Smooth muscle cell (in vitro differentiated cells): ENCODE measurements around the gene RAB28. TPM values are rescaled to one million over a fixed set of nuclear protein-coding genes. Genes with fewer than 3 reads are reported as not detected.

Experiments used
- DNase-seq: peaks from one replicate; lab custom pipeline; 2025; ENCODE audit not compliant: unreplicated experiment; lab: John Stamatoyannopoulos, UW
- H2AFZ ChIP-seq: fragments of 200-600 bp; sonication (generic); 2 replicates; pipeline ENCODE4 v1.6.0; 2016; ENCODE audit warnings: antibody characterized with exemption, low read depth, mild to moderate bottlenecking
- H3F3A ChIP-seq: fragments of 200-600 bp; sonication (generic); 2 replicates; pipeline ENCODE4 v1.6.0; 2017; ENCODE audit warnings: antibody characterized with exemption, low read depth
- H3K27ac ChIP-seq: fragments of 200-600 bp; sonication (generic); 2 replicates; pipeline ENCODE4 v1.5.1; 2016; ENCODE audit warnings: low read depth, mild to moderate bottlenecking
- H3K27me3 ChIP-seq: fragments of 200-600 bp; sonication (generic); 2 replicates; pipeline ENCODE4 v1.6.1; 2016; ENCODE audit warnings: low read depth, mild to moderate bottlenecking
- H3K36me3 ChIP-seq: fragments of 200-600 bp; sonication (generic); 2 replicates; pipeline ENCODE4 v1.5.1; 2016; ENCODE audit warnings: low read depth
- H3K4me1 ChIP-seq: fragments of 200-600 bp; sonication (generic); 2 replicates; pipeline ENCODE4 v1.5.1; 2016; ENCODE audit warnings: low read depth
- H3K4me2 ChIP-seq: fragments of 200-600 bp; sonication (generic); 2 replicates; pipeline ENCODE4 v1.6.0; 2016; ENCODE audit warnings: mild to moderate bottlenecking
- H3K4me3 ChIP-seq: fragments of 200-600 bp; sonication (generic); 2 replicates; pipeline ENCODE4 v1.5.1; 2016; ENCODE audit warnings: mild to moderate bottlenecking
- H3K79me2 ChIP-seq: fragments of 200-600 bp; sonication (generic); 2 replicates; pipeline ENCODE4 v1.6.0; 2016; ENCODE audit warnings: low read depth, mild to moderate bottlenecking
- H3K9ac ChIP-seq: fragments of 200-600 bp; sonication (generic); 2 replicates; pipeline ENCODE4 v1.6.0; 2016; ENCODE audit warnings: low read depth
- H3K9me3 ChIP-seq: fragments of 200-600 bp; sonication (generic); replicated peaks from 2 replicates; pipeline ENCODE4 v1.5.1; 2016; ENCODE audit warnings: low read depth
- H4K20me1 ChIP-seq: fragments of 200-600 bp; sonication (generic); 2 replicates; pipeline ENCODE4 v1.6.0; 2016; ENCODE audit warnings: low read depth
- CTCF ChIP-seq: fragments of 200-600 bp; sonication (generic); IDR thresholded peaks from 2 replicates; pipeline ENCODE4 v1.5.1; 2017; ENCODE audit warnings: borderline replicate concordance, mild to moderate bottlenecking, antibody characterized with exemption; ENCODE audit not compliant: insufficient read depth, poor library complexity, severe bottlenecking
- WGBS: methylation state at CpG from one replicate; pipeline ENCODE4 v1.1.7; 2016; ENCODE audit warnings: low lambda C conversion rate; 5-methylcytosine and 5-hydroxymethylcytosine counted together
- polyA plus RNA-seq: library from polyadenylated mRNA; unstranded; fragments of >200 nt; fragmentation: Nextera tagmentation; extraction: Ambion mirVana; gene quantifications from 2 replicates; pipeline ENCODE4 v1.2.1, GENCODE V29; 2016
- total RNA-seq: library from RNA; depleted of rRNA; stranded (reverse); fragments of >200 nt; gene quantifications from 2 replicates; pipeline ENCODE4 v1.2.3, GENCODE V29; 2014

The RAB28 gene
- total and polyA plus RNA-seq, 2 experiments from 2014 or later: 32.8 to 40.7 TPM

GRCh38 chr4:13476152-13476551, 8.0 kb downstream of the RAB28 start:
- no peaks in the 10 kb centered on the region for H3K27me3 ChIP-seq
- H3K4me1 ChIP-seq: peaks cover 19% of the 10 kb centered on the region
- TF ChIP-seq CTCF: no peak
- H3K27ac ChIP-seq: peak overlapping the region; percentile 79
- no peak overlapping the region for H2AFZ ChIP-seq
- peaks cover 12% of the 10 kb centered on the region for H3F3A ChIP-seq
- DNase-seq: no peak
- peak overlapping the region; percentile 65 for H3K4me2 ChIP-seq
- peaks cover 20% of the 10 kb centered on the region for H4K20me1 ChIP-seq
- no peak overlapping the region for H3K9ac ChIP-seq
- no peaks in the 10 kb centered on the region for H3K9me3 ChIP-seq
- peaks cover 51% of the 10 kb centered on the region for H3K79me2 ChIP-seq
- H3K36me3 ChIP-seq: no peaks in the 10 kb centered on the region
- no peak overlapping the region for H3K4me3 ChIP-seq

GRCh38 chr4:13471400-13471799, 12.7 kb downstream of the RAB28 start:
- no peak overlapping the region for H2AFZ ChIP-seq
- H4K20me1 ChIP-seq: peaks cover 27% of the 10 kb centered on the region
- H3K4me2 ChIP-seq: no peak overlapping the region
- H3K27ac ChIP-seq: no peak overlapping the region
- H3K27me3 ChIP-seq: no peaks in the 10 kb centered on the region
- 97% methylated on average over 3 of the region's 3 CpGs for WGBS
- no peak for TF ChIP-seq CTCF
- peaks cover 5% of the 10 kb centered on the region for H3K36me3 ChIP-seq
- H3K79me2 ChIP-seq: peaks cover 63% of the 10 kb centered on the region
- no peak for DNase-seq
- no peaks in the 10 kb centered on the region for H3K9me3 ChIP-seq
- H3K4me1 ChIP-seq: peaks cover 3% of the 10 kb centered on the region
- H3K4me3 ChIP-seq: no peak overlapping the region
- no peak overlapping the region for H3K9ac ChIP-seq
- no peaks in the 10 kb centered on the region for H3F3A ChIP-seq

GRCh38 chr4:13470379-13470778, 13.8 kb downstream of the RAB28 start:
- DNase-seq: no peak
- no peak overlapping the region for H3K27ac ChIP-seq
- H3K4me1 ChIP-seq: no peaks in the 10 kb centered on the region

More at GRCh38 chr4:13470379-13470778, 13.8 kb downstream of the RAB28 start:
- Histone ChIP-seq H3K9me3 (no peaks in the 10 kb centered on the region), H3K4me3 (no peak overlapping the region), H4K20me1 (peaks cover 27% of the 10 kb centered on the region), H3K27me3 (no peaks in the 10 kb centered on the region), H3K79me2 (peaks cover 67% of the 10 kb centered on the region), H3K36me3 (peaks cover 9% of the 10 kb centered on the region), H2AFZ (no peak overlapping the region), H3F3A (no peaks in the 10 kb centered on the region), H3K9ac (no peak overlapping the region), H3K4me2 (no peak overlapping the region)
- TF ChIP-seq CTCF: no peak
